NCI-H510A treated with DMSO at 0.1 percent for 48 hours (cell line): ENCODE results near the gene NCBP1.
A peak's percentile ranks its signal among the peaks of the same experiment; 100 is the strongest.
"Not testable (repeated sequence)": the region's sequence is repeated elsewhere in the genome, so short reads cannot be mapped to it uniquely, and the experiment has no call there.

Source experiments
- DNase-seq: peaks from one replicate; lab custom pipeline; 2025; lab: John Stamatoyannopoulos, UW

NCBP1 gene

GRCh38 chr9:97675655-97676054 lies 42.0 kb downstream of the NCBP1 start:
- DNase-seq, result no peak

DNA sequence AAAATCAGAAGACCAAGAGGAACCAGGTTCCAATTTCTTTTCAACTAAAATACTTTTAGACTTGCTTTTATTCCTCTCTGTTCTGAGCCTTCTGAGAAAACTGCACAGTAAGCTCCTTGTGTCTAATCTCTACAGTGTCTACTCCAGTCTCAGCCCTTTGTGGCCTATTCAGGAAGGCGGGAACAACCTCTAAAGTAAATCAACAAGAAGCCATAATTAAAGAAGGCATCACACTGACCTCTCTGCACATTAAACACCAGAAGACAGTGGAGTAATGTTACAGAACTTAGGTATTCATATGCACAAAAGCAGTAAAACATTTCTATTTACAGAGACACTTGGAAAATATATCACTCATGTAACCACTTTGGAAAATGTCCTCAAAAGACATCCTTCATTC lies 48.6 kb downstream of the NCBP1 start:
- DNase-seq, result no peak

DNA sequence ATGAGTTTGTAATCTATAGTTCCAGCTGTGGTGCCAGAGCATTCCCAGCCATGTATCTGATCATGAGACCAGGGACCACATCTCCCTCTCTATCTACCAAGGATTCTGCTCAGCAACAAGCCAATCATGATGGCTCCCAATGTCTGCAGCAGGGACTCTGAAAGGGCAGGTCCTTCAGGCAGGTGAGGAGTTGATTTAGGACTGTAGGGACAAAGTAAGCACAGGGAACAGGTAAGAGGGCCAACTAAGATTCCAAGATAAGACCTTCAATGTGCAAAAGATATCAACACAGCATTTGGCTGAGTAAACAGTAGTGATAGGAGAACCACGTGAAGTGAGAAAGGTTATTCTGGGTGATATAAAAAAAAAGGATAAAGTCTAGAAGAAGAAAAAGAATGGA lies 55.0 kb downstream of the NCBP1 start:
- no peak for DNase-seq

GRCh38 chr9:97689401-97690180 lies 56.0 kb downstream of the NCBP1 start:
- DNase-seq, result no peak

- no peak for DNase-seq
Observed at GRCh38 chr9:97694769-97695168, 61.1 kb downstream of the NCBP1 start.

DNA sequence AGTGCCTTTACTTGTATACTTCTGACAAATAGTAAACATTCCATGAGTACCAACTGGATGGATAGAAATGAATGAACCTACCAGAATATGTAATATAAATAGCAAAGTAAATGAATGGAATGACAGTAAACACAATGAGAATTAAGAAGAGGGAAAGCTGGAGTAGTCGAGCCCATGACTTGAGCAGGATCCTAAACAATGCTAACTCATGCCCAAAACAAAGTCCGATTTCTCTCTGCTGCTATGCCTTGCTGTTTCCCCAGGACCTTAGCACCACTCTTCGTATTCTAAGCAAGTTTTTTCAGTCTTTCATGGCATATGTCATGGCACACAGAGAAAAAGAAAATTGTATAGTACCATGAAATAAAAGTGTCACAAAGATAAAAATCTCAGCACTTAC lies 61.8 kb downstream of the NCBP1 start:
- DNase-seq, result no peak

- peak; percentile 42 for DNase-seq
Observed at GRCh38 chr9:97695995-97696802, 62.6 kb downstream of the NCBP1 start.

GRCh38 chr9:97696803-97697601 lies 63.4 kb downstream of the NCBP1 start, which contains the start of gene XPA:
TSS of gene XPA (minus strand) at chr9:97697340. CDS start at chr9:97697292, 48 bp downstream.
- peak; percentile 94 for DNase-seq

- DNase-seq, result no peak
Observed at GRCh38 chr9:97697837-97698236, 64.2 kb downstream of the NCBP1 start.

DNA sequence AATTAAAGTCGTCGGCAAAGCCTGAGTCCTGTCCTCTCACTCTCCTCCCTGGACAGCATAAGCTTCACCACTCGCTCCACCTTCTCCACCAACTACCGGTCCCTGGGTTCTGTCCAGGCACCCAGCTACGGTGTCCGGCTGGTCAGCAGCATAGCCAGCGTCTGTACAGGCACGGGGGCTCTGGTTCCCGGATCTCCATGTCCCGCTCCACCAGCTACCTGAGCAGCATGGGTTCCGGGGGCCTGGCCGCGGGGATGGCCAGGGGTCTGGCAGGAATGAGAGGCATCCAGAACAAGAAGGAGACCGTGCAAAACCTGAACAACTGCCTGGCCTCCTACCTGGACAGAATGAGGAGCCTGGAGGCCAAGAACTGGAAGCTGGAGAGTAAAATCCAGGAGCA lies 65.2 kb downstream of the NCBP1 start:
- DNase-seq, result no peak

- not testable (repeated sequence) for DNase-seq
Observed at GRCh38 chr9:97699281-97699680, 65.7 kb downstream of the NCBP1 start.

DNA sequence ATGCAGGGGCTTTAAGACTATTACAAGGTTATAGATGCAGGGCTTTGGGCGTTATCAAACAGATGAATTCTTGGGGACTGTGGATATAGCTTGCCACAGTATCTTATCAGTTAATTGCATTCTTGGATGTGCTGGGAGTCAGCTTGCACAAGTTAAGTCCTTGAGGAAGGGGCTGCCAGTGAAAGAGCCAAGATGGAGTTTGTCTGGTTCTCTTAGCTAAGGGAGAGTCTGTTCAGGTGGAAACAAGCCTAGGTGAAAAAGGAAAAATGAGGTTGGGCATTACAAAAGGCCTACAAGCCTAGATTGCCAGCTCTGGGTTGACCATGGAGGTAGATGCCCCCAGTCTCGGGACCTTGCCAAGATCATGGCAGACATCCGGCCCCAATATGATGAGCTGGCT lies 66.2 kb downstream of the NCBP1 start:
- DNase-seq, result not testable (repeated sequence)

- no peak for DNase-seq
Observed at GRCh38 chr9:97703437-97704344, 70.1 kb downstream of the NCBP1 start.

DNA sequence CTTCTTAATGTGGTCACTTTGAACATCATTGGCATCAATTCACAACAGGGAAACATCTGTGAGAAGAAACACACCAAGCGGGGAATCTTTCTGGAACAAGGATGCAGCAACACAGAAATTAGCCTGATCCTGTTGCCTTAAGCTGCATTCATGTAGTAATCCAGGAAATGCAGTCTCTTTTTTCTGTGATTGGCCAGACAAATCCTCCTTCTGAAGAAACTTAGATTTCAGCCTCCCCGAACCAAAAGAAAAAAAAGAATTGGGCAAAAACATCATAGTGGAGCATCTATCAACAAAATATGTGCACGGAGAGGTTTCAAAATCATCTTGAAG lies 70.7 kb downstream of the NCBP1 start:
- no peak for DNase-seq

DNA sequence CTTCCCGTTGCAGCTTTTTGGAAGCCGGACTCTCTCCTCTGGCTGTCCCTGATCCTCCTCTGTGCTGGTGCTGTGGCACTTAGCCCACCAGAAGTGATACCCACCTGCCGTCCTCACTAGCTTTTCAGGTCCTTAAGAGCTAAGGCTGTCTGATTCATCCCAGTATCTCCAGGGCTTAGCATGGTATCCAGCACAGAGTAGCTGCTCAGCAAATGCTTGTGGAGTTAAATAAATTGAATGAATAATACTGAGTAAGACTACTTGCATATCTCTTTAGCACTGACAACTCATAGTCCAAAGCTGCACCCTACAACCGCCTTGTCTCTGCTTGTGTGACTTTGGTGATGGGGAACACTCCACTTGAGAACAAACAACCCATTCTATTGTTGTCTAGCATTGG lies 71.2 kb downstream of the NCBP1 start:
- DNase-seq, result no peak

- no peak for DNase-seq
Observed at GRCh38 chr9:97705354-97705950, 71.8 kb downstream of the NCBP1 start.

- no peak for DNase-seq
Observed at GRCh38 chr9:97706246-97706645, 72.6 kb downstream of the NCBP1 start.

DNA sequence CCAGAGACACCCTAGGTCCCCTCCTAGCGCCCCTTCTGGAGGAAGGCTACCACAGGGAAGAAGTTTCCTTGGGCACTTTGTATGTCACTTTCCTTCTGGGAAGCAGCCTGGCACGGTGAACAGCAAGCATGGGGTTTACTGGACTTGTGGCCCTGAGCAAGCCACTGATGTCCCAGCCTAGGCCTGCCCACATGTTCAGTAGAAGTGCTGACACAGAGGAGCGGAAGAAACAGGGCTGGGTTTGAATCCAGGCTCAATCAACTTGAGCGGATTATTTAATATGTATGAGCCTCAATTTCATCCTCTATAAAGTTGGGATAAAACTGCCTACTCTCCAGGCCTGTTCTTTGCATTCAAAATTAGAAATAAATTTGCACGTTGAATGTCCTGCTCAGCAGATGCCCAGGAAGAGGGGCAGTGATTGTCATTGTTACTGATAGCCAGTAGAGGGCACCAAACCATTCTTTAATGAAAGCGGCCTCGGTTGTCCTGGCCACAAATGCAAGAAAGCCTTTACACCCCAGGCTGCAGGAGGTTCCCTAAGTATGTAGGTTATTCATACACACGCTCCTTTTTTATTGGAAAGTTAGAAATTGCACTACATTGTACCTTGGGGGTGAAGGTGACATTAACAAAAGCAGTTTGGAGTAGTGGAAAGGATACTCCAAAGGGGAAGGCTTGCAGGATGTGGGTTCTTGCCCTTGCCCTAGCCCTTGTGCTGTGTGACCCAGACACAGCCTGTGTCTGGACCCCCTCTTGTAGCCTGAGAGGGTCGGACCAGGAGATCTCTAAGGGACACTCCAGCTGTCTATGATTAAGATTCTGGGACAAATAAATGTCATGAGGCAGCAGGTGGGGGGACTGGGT lies 77.0 kb downstream of the NCBP1 start:
- DNase-seq, result peak; percentile 87

DNA sequence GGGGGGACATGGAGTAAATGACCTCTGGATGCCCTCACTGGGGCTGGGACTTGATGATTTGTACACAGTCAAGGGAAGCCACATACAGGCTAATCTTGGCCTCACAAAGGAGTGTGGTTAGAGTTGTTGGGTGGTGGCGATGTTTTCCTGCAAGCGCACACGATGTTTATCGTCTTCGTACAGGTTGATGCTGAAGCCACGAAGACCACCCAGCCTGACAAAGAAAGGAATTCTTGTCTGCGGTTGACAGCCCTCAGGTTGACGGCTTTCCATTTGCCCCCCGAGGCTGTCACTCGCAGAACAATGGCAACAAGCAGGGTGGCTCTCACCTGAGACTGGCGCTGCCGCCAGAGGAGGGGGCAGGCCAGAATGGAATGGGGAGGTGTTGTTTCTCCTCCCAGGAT lies 77.6 kb downstream of the NCBP1 start:
- no peak for DNase-seq

DNA sequence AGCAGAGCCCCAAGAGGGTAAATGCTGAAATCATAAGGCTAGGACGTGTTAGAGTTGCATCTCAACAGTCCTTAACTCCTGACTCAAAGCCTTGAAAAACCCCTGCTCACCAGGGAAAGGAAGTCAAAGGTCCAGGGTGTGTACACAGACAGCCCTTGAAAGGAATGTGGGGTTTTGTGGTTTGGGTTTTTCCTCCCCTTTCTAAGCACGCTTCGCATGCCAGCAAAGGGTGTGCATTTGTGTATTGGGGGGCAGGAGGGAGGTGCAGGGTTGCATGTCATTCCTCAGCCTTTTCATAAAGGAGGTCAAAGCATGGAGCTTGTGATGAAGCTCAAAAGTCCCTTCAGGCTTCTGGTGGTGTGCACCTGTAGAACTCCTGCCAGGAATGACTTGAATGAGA lies 80.8 kb downstream of the NCBP1 start:
- no peak for DNase-seq
